Brain microvascular endothelial cell (primary cell): ENCODE measurements around the gene TXNDC2.
"Not testable (repeated sequence)": the region's sequence is repeated elsewhere in the genome, so short reads cannot be mapped to it uniquely, and the experiment has no call there.

Experiments
- DNase-seq: peaks from one replicate; pipeline ENCODE4 v3.0.0-alpha.2; 2020
- H3K27ac ChIP-seq: fragments of 250-450 bp; sonication (Bioruptor Pico); 2 replicates; pipeline ENCODE4 v1.5.1; 2020; ENCODE audit warnings: mild to moderate bottlenecking, moderate library complexity
- H3K27me3 ChIP-seq: fragments of 250-450 bp; sonication (Bioruptor Pico); replicated peaks from 2 replicates; pipeline ENCODE4 v1.5.1; 2020; ENCODE audit warnings: mild to moderate bottlenecking
- H3K36me3 ChIP-seq: fragments of 250-450 bp; sonication (Bioruptor Pico); replicated peaks from 2 replicates; pipeline ENCODE4 v1.5.1; 2020; ENCODE audit warnings: mild to moderate bottlenecking
- H3K4me3 ChIP-seq: 2 replicates; pipeline ENCODE4 v1.5.1; 2011; ENCODE audit warnings: low read depth, mild to moderate bottlenecking, control low read depth, low read length, moderate library complexity
- CTCF ChIP-seq: IDR thresholded peaks from 2 replicates; pipeline ENCODE4 v1.5.1; 2011; ENCODE audit warnings: low read depth, mild to moderate bottlenecking, moderate library complexity, low read length, control low read depth, inconsistent platforms; ENCODE audit errors: missing control alignments
- in situ Hi-C: cut with HindIII; loops from 2 replicates; pipeline ENCODE4 v1.10.0; 2017; ENCODE audit warnings: low sequenced_read_pairs, low pct_ligation_motif_present

TXNDC2 gene

GRCh38 chr18:9856092-9856491 lies 29.7 kb upstream of the TXNDC2 start:
- no peak for DNase-seq
- Histone ChIP-seq H3K27me3 (no peaks in the 10 kb centered on the region), H3K4me3 (no peak overlapping the region), H3K36me3 (peaks cover 5% of the 10 kb centered on the region), H3K27ac (no peak overlapping the region)
- in situ Hi-C loops = no loop called here
- TF ChIP-seq CTCF = no peak

- H3K4me3 ChIP-seq, H3K36me3 ChIP-seq, DNase-seq, H3K27me3 ChIP-seq, H3K27ac ChIP-seq, in situ Hi-C loops: not testable (repeated sequence)
Observed at GRCh38 chr18:9857479-9857998, 28.2 kb upstream of the TXNDC2 start.

GRCh38 chr18:9858642-9859041 lies 27.1 kb upstream of the TXNDC2 start:
- in situ Hi-C loops = no loop called here
- no peak for DNase-seq
- no peak overlapping the region for H3K27ac ChIP-seq
- H3K36me3 ChIP-seq = peaks cover 16% of the 10 kb centered on the region
- no peak for TF ChIP-seq CTCF
- H3K27me3 ChIP-seq = no peaks in the 10 kb centered on the region
- no peak overlapping the region for H3K4me3 ChIP-seq

- TF ChIP-seq CTCF = no peak
- no peak for DNase-seq
- Histone ChIP-seq H3K27ac (no peak overlapping the region), H3K27me3 (no peaks in the 10 kb centered on the region), H3K36me3 (peaks cover 19% of the 10 kb centered on the region), H3K4me3 (no peak overlapping the region)
- in situ Hi-C loops = no loop called here
Observed at GRCh38 chr18:9859232-9859631, 26.5 kb upstream of the TXNDC2 start.

GRCh38 chr18:9860682-9861081 lies 25.1 kb upstream of the TXNDC2 start:
- in situ Hi-C loops = no loop called here
- H3K36me3 ChIP-seq = peaks cover 22% of the 10 kb centered on the region
- no peak for TF ChIP-seq CTCF
- no peak for DNase-seq
- no peak overlapping the region for H3K4me3 ChIP-seq
- no peak overlapping the region for H3K27ac ChIP-seq
- H3K27me3 ChIP-seq = no peaks in the 10 kb centered on the region

- Histone ChIP-seq H3K27me3 (no peaks in the 10 kb centered on the region), H3K36me3 (peaks cover 22% of the 10 kb centered on the region), H3K27ac (no peak overlapping the region), H3K4me3 (no peak overlapping the region)
- in situ Hi-C loops = no loop called here
- no peak for DNase-seq
- TF ChIP-seq CTCF = no peak
Observed at GRCh38 chr18:9861157-9861556, 24.6 kb upstream of the TXNDC2 start.
